ENCODE measurements around the gene ATG13.
"Not testable (repeated sequence)": the region's sequence is repeated elsewhere in the genome, so short reads cannot be mapped to it uniquely, and the experiment has no call there.

The ATG13 gene

DNA sequence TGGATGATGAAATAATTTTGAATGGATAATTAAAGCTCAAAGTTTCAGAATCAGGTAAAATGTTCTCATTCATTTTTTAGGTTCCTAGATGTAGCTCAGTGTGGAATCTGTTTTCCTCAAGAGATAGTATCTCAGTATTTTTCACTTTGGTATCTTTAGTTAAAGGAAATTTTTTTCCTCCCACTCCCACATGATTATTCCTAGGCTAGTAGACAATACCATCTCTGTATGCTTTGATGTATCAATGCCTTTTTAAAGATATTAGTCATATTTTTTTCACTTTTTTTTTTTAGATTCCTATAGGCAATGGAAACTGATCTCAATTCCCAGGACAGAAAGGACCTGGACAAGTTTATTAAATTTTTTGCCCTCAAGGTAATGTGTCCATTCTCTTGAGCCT is 26.6 kb downstream of the ATG13 start:
- DNase-seq (ENCODE audit: low read depth) = no peak

- DNase-seq (ENCODE audit: low read depth) = no peak
Measured at GRCh38 chr11:46649180-46649738, 31.9 kb downstream of the ATG13 start.

GRCh38 chr11:46655631-46656030 is 38.3 kb downstream of the ATG13 start:
- DNase-seq (ENCODE audit: low read depth) = no peak

DNA sequence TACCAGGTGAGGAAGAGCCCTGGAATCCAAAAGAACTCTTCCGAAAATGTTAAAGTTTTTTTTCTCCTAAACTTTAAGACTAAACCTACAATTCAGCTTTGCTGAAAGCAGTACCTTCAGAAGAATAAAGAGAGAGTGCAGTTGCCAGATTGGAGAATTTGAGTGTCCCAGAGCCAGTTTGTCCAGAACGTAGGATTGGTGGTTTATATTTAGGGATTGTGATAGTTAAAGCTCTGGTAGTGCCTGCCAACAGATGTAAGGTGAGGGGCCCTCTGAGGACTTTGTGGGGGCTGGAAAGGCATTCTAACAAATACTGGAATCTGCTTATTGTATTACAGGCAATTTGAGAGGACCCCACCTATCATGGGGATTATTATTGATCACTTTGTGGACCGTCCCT is 39.8 kb downstream of the ATG13 start:
- DNase-seq (ENCODE audit: low read depth) = no peak

DNA sequence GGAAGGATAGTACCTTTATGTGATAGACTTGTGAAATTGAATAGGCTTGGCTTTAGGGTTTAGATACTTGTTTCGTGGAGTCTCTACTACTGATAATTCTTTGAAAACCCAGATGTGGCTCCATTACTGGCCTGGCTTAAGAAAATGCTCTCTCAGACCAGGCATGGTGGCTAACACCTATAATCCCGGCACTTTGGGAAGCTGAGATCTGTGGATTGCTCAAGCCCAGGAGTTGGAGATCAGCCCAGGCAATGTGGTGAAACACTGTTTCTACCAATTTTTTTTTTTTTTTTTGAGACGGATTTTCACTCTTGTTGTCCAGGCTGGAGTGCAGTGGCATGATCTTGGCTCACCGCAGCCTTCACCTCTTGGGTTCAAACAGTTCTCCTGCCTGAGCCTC is 40.9 kb downstream of the ATG13 start:
- DNase-seq (ENCODE audit: low read depth) = no peak

DNA sequence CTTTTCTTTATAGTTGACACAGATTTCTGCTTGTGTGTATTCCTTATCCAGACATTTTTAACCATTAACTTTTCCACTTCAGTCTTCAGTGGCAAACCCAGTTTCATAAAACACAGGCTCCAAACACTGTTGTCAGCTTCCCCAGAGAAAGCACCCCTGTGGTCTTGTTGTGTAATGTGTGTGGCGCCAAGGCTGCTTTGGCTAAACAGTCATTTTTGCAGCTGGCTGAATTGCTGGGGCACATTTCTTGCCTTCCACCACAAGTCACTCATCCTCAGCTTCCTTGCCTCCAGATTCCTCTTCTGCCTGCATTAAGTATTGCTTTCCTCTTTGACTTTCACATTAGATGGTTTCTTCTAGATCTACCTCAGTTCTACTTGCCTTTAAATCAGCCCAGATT is 42.6 kb downstream of the ATG13 start:
- DNase-seq (ENCODE audit: low read depth) = no peak

DNA sequence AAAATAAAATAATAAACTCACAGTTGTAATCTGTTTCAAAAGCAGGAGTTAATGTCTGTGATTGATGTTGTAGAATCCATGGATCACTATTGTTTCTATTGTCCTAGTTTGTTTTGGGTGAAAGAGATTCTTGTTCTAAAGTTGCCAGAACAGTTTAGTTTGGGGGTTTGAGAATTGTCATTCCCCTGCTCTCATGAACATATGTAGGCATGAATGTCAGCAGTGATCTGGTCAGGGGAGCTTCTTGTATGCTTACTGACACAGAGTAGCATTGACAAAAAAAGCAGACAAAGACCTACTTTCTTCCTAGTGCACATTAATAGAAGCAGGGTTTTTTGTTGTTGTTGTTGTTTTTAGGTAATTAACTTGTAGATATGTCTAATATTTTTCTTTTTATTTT is 44.5 kb downstream of the ATG13 start:
- no peak for DNase-seq (ENCODE audit: low read depth)

DNA sequence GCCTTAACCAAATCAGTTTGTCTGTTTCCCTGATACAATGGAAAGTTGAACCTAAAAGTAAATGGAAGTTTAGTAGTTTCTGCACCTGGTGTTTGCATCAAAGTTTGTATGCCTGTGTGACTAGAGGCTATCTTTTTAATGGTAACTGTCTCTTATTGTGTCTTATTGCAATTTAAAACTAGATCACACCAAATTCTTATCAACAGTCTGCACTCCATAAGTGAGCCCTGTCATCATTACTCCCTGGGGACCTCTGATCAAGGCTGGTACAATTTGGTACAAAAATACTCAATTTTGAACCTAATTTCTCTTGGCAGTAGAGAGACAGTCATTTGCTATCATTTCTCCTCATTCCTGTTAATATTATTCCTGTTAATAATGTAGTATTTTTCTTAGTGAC is 45.0 kb downstream of the ATG13 start:
- no peak for DNase-seq (ENCODE audit: low read depth)

- no peak for DNase-seq (ENCODE audit: low read depth)
Measured at GRCh38 chr11:46663277-46663940, 46.1 kb downstream of the ATG13 start.

DNA sequence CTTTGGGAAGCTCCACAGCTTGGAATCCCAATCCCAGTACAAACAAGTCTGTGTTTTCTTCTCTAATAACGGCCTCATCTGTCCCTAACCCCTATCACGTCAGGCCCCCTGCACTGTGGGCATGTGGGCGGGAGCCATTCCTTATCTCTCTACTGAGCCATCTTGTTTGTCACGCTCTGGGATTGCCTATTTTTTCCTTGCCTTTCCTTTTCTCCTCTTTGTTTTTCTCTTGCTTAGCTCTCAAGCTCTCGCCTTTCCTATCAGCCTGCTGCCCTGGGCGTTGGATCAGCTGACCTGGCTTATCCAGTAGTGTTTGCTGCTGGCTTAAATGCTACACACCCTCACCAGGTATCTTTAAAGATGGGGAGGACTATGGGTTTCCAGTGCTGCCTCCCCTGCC is 47.3 kb downstream of the ATG13 start:
- no peak for DNase-seq (ENCODE audit: low read depth)

DNA sequence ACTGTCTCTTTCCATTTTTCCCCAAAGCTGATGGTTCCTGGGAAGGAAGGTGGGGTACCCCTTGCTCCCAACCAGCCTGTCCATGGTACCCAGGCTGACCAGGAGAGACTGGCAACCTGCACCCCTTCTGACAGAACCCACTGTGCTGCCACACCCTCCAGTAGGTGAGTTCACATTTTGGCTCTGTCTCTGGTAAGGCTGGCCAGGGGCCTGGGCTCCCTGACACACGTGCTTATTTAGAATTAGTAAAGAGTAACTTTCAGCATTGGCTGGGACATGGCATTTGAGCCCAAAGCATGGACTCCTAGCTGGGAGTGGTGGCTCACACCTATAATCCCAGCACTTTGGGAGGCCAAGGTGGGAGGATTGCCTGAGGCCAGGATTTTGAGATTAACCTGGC is 48.0 kb downstream of the ATG13 start:
- no peak for DNase-seq (ENCODE audit: low read depth)

DNA sequence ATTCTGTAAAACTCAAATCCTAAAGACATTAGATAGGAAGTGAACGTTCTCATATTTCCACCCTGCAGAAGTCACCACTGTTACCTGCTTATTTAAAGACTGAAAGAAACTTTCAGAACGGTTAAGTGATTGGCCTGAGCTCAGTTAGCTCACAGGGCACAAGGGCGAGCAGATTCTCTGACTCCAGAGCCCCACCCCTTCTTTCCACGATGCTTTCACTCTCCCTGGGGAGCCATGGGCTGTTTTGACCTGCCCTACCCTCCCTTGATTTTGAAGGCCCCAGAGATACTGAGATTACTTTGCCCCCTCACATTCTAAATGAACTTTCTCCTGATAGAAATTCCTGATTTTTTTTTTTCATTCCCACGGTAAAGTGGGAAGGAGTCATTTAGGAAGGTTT is 49.2 kb downstream of the ATG13 start:
- no peak for DNase-seq (ENCODE audit: low read depth)

DNA sequence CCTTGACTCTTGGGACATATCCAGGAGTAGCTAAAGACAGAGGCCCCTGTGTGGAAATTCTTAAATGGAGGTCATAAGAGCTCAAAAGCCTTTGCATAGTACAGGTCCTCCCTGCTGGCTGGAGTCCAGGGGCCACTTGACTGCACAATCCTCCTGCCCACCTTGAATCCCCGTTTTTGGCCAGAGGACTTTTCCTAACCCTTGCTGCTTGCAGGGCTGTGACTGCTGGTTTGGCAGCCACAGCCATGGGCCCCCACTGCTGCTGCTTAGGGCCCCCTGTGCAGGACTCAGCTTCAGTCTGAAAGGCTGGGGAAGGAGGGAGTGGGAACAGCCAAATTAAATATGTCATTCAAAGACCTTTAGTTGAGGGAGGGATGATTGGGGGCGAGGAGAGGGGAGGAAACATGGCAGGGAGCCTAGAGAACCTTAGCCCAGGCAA is 49.7 kb downstream of the ATG13 start:
- DNase-seq (ENCODE audit: low read depth) = no peak

DNA sequence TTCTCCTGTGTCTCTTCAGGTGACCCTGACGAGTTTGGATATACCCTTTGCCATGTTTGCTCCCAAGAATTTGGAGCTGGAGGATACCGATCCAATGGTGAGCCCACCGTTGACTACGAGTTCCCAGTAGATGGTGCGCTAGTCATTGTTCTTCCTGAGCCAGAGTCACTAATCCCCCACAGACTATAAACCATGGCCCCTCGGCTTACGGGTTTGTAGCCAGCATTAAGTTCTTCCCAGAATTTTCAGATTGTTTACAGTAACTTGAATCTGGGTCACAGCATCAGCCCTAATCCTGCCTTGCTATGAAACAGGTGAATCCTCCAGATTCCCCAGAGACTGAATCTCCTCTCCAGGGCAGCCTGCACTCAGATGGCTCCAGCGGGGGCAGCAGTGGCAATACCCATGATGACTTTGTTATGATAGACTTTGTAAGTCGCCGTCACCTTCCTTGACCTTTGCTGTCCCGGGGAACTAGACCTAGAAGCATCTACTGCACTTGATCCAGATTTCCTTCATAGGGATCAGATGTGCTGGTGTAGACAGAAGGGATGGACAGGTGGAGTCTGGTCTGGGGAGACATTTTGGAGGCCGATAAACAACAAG is 51.2 kb downstream of the ATG13 start:
- no peak for DNase-seq (ENCODE audit: low read depth)

DNA sequence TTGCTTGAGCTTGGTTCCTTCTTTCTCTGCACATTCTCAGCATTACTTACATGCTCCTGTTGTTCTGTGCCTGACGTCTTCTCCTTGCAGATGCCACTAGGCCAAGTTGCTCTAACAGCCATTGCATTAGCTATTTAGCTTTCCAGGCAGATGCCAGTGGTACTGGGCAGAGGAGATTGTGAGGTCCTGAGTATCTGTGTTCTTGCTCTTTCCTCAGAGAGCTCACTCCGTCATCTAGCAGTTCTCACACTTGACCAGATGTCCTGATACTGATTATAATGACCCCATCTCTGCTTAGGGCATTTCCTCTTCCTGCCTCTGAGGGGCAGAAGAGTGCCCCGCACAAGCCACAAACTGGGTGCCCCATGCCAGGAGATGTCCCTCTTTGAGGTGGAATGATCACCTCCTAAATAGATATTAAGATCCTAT is 52.4 kb downstream of the ATG13 start:
- DNase-seq (ENCODE audit: low read depth) = no peak

- DNase-seq (ENCODE audit: low read depth) = not testable (repeated sequence)
Measured at GRCh38 chr11:46670521-46670920, 53.2 kb downstream of the ATG13 start.

DNA sequence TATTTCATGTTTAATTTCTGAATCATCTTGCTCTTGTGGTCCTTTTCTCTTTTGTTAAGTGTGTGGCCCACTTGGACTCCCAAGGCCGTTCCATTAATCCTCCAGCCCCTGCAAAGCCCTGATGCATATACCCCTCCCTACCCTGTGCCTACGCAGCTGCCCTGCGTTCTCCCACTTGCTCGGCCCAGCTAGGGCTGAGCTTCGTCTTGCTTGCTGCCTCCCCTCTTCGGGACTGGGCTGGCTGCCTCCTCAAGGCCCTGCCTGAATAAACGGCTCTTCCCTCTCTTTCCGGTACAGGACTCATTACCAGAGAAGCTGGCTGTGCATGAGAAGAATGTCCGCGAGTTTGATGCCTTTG is 54.6 kb downstream of the ATG13 start:
- no peak for DNase-seq (ENCODE audit: low read depth)

- no peak for DNase-seq (ENCODE audit: low read depth)
Measured at GRCh38 chr11:46672381-46672839, 55.1 kb downstream of the ATG13 start.

- DNase-seq (ENCODE audit: low read depth) = no peak
Measured at GRCh38 chr11:46673713-46674462, 56.5 kb downstream of the ATG13 start.

- DNase-seq (ENCODE audit: low read depth) = no peak
Measured at GRCh38 chr11:46674463-46675287, 57.3 kb downstream of the ATG13 start.

DNA sequence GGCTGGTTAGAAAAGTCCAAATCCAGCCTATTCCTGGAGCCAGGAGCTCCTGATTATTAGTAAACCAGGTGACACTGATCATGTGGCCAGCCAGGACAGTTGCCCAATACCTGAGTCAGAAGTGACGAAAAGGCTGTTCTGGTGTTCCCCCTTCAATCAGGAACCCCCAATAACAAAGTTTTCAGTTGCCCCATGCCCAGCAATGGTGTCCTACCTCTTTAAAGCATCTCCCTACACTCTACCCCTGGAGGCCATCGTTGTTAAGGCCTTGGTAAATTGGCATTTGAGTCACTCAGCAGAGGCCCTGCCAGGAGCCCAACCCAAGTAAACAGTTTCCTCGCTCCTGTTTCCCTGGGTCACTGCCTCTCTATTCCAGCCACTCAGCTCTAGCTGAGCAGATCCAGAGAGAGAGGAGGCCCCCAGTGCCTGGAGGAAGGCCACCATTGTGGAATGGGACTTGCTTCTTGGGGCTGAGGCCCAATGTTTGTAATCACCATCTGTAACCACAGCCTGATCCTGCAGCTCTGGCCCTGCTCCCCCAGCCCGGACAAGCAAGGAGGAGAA is 58.0 kb downstream of the ATG13 start:
- no peak for DNase-seq (ENCODE audit: low read depth)

DNA sequence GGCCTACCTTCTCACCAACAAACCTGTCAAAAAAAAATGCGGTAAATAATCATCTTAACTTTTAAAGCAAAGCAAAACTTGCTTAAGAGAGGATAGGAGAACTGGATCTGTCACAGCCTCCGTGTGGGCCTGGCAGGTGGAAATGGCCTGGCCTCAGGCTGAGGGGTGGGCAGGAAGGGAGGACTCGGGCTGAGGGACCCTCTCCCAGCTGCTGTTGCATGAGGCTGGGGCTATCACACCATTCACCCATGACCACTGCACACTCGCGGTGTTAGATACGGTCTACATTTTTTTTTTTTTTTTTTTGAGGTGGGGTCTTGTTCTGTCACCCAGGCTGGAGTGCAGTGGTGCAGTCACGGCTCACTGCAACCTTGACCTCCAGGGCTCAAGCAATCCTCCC is 58.6 kb downstream of the ATG13 start:
- no peak for DNase-seq (ENCODE audit: low read depth)

Data from activated T-cell treated with anti-CD3 and anti-CD28 coated beads for 48 hours (primary cell).